ENCODE data around the gene ANKRD60.

ANKRD60 gene

DNA sequence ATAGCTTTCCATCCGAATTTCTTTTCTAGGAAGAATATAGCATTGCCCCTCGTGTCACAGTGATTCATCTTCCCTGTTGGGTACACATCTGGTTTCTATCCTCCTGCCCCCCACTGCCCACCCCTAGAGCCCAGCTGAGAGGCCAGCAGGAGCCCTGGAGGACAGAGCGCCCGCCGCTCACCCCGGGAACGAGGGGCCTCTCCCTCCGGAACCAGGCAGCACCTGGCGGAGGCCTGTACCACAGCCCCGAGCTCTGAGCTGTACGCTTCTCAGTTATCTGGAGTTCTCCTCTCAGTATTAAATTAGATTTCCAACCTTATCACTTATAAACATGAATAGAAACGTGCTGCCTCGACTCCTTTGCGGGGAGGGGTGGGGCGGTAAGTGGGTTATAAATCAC, 6.0 kb downstream of the ANKRD60 start:
- DNase-seq: no peak

GRCh38 chr20:58219342-58219700, 9.1 kb downstream of the ANKRD60 start:
- DNase-seq: no peak

DNA sequence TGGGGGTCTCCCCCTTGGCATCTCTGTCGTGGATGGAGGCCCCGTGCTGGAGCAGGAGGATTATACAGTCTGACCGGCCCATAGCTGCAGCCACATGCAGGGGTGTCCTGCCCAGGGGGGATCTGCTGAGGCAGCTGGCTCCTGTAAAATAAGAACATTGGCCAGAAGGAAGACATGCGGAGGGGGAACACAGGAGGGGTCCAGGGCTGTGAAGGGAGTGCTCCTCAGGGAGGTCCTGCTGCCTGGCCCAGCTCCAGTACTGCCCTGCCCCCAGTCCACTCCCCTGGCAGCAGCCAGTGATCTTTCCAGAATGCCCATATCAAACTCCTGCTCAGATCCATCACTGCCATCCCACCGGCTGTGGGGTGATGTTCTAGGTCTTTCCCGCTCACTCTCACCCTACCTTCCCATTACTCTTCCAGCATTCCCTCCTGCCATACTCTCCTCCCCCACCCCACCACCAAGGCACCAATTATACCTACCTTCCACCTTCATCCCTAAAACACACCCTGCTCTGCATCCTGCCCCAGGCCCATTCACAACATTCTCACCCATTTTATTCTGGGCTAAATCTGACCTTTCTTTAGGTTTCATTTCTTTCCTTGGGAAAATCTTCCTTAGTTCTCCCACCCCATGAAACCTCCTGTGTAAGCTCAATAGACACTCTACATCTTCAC, 9.7 kb downstream of the ANKRD60 start:
- no peak for DNase-seq

DNA sequence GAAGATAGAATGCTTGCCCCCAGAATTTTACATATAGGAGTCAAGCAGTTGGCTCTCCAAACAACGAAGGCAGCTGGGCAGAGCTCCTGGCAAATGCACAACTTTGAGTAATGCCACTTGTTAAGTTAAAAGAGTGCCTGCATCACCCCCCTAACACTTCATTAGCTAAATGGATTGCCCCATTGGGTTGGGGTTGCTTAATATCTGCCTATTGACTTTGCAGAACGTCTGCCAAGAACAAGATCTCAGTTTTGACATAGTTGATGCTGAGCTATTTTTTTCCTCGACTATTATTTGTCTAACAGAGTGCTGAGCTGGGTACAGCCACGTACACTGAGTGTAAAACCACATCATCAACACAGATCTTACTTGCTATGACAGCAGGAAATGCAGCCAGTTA, 12.1 kb downstream of the ANKRD60 start:
- no peak for DNase-seq

DNA sequence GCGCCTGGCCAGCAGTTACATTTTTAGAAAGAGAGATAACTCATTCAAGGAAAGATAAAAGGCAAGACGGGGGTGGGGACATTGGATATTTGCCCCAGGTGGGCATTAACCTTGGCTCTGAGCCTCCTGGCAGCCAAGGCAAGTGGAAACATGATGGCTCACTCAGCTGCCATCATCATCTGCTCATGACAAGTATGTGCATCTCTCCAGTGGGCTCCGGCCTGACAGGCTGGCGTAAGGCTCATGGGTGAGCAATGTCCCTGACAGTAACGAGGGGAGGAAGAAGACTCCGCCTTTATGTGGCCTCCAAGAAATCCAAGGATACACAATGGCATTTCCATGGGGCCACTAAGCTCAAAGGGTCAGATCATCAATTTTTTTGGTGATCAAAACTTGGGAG, 13.3 kb downstream of the ANKRD60 start:
- no peak for DNase-seq

GRCh38 chr20:58214310-58214709, 14.1 kb downstream of the ANKRD60 start:
- DNase-seq: no peak

DNA sequence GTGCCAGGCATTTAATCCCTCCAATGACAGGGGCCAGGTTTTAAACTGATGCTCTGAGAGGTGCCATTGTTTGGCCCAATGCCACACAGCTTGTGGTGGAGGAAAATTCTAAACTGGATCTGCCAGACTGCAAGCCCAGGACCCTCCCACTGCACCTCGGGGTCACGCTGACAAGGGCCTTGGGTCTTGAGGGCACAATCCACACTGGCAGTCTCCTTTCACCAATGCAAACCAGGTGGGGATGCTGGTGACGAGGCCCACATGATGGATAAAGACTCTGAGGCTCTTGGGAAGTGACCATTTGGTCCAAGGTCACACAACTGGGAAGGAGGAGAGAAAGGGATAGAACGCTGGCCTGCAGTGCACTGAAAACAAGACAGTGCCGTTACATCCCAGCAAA, 14.7 kb downstream of the ANKRD60 start:
- no peak for DNase-seq

DNA sequence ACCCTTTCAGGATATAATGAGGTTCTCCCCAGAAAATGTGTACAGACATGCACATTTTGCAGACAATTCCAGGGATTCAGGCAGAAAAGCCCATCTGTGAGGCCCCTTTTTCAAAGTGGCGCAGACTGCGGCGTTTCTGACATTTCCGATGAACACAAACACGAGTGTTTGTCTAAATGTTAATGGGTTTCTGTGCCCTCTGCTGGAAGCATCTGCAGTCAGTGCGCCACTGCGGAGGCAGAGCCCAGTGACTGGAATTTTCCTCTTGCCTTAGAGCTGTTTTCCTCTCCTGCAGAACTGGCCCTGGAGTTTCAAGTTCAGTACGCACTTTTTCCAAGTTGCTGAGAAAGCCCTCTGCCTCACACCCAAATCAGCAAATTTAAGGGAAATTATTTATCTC, 15.3 kb downstream of the ANKRD60 start:
- DNase-seq: no peak

GRCh38 chr20:58212636-58213035, 15.8 kb downstream of the ANKRD60 start:
- no peak for DNase-seq

- no peak for DNase-seq
Measured at GRCh38 chr20:58210398-58210747, 18.1 kb downstream of the ANKRD60 start.

- peak in 1 of 2 experiments; percentile 81 for DNase-seq
Measured at GRCh38 chr20:58209652-58210397, 18.6 kb downstream of the ANKRD60 start.

DNA sequence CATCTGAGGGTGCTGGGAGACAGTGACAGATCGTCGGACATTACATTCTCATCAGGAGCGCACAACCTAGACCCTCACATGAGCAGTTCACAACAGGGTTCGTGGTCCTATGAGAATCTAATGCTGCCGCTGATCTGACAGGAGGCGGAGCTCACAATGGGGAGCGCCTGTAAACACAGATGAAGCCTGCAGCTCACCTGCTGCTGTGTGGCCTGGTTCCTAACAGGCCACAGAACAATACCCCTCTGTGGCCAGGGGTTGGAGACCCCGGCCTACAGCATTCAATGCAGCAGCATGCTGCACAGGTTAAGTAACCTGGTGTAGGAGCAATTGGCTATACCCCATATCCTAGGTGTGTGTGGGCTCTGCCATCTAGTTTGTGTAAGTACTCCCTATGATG, 19.5 kb downstream of the ANKRD60 start:
- no peak for DNase-seq

DNA sequence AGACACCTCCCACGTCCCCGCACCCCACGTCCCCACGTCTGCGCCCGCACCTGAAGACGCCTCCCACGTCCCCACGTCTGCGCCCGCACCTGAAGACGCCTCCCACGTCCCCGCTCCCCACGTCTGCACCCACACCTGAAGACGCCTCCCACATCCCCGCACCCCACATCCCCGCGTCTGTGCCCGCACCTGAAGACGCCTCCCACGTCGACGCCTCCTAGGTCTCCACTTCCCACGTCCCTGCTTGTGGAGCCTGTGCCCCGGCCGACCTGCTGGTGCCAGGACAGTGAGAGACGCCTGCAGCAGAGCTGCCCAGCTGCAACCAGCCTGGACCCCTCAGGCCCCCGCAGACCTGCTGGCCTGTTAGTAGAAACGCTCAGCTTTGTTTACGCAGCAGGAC, 22.6 kb downstream of the ANKRD60 start:
- DNase-seq: no peak

GRCh38 chr20:58202044-58202443, 26.4 kb downstream of the ANKRD60 start:
- DNase-seq: no peak

DNA sequence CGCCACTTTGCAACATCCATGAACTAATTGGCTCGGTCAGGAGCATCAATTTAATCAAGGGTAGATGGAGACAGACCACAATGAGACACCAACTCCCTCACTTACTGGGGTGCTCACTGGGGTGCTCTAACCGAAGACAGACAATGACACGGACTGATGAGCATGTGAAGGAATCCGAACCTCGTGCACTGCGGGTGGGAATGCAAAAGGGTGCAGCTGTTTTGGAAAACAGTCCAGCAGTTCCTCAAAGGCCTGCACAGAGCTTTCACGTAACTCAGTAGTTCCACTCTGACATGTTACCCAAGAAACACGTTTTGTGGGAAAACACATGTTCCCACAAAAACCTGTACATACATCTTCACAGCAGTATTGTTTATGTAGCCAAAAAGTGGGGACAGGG, 26.8 kb downstream of the ANKRD60 start:
- DNase-seq: no peak

DNA sequence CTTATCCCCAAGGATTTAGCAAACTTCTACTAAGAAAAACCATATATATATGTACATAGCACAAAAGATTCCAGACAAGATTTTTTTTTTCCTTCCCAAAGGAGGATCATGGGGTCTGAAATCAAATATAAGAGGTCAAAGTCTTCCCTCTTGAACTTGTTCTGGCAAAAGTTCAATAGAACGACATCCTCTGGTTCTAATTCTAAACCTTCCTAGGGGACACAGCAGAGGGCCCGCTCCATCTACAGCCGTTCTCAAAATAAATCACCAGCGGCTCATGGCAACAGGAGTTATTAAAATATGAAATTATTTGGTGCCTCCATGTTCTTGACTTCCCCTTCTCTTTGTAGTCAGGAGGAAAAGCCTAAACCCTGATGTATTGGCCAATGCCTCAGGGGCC, 29.0 kb downstream of the ANKRD60 start:
- DNase-seq: no peak

GRCh38 chr20:58198901-58199355, 29.5 kb downstream of the ANKRD60 start:
- DNase-seq: no peak

GRCh38 chr20:58198384-58198783, 30.1 kb downstream of the ANKRD60 start:
- DNase-seq: no peak

DNA sequence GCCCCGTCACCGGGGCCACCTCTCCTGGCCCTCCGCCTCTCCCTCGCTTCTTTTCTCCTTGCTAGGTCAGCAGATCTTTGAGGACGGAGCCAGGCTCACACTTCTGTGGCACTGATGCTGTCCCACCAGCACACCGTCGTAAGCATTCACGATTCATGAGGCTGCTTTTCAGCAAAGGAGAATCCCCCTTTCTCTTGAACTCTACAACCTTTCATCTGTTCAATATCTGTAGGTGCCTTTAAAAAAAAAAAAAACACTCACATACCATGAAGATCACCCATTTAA, 31.3 kb downstream of the ANKRD60 start:
- no peak for DNase-seq

- DNase-seq: no peak
Measured at GRCh38 chr20:58196402-58197184, 31.9 kb downstream of the ANKRD60 start.

- no peak for DNase-seq
Measured at GRCh38 chr20:58195047-58195446, 33.4 kb downstream of the ANKRD60 start.

DNA sequence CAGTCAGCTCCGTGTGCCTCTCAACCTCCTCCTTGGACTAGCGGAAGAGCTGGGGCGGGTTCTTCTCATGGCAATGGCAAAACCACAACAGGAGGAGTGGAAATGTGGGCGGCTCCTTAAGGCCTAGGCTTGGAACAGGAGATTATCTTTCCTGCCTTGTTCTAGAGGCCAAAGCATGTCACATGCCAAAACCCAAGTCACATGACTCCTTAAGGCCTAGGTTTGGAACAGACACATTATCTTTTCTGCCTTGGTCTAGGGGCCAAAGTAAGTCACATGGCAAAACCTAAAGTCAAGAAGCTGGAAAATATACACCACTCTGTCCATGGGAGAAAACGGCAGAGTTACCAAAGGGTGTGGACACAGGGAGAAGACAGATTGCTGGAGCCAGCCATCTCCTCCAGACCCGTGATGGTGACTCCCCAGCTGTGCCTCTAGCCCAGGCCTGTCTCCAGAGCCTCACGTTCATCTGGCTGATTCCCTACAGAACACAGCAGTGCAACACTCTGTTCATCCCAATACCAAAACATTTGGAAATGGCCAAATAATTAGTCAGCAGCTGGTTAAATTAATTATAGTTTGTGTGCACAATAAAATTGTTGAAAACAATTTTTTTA, 34.2 kb downstream of the ANKRD60 start:
- DNase-seq: no peak

DNA sequence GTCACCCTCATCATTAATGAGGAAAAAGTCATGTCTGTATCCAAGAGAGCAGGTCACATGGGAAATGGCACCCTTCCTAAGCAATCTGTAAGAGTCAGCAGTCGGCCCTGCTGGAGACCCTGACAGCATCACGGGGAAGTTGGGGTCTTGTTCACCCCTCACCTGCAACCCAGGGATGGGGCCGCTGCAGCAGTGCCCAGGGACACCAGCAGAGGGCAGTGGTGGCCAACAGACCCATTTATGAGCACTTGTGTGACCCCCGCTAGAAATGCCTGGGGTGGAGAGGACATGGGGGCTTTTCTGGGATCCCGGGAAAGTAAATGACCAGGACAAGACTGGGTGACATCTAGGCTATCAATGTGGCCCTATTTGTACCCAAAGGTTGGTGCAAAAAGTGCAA, 35.9 kb downstream of the ANKRD60 start:
- no peak for DNase-seq

GRCh38 chr20:58192065-58192464, 36.4 kb downstream of the ANKRD60 start:
- no peak for DNase-seq
